Measurements from ENCODE around the gene LMO2.

The LMO2 gene

DNA sequence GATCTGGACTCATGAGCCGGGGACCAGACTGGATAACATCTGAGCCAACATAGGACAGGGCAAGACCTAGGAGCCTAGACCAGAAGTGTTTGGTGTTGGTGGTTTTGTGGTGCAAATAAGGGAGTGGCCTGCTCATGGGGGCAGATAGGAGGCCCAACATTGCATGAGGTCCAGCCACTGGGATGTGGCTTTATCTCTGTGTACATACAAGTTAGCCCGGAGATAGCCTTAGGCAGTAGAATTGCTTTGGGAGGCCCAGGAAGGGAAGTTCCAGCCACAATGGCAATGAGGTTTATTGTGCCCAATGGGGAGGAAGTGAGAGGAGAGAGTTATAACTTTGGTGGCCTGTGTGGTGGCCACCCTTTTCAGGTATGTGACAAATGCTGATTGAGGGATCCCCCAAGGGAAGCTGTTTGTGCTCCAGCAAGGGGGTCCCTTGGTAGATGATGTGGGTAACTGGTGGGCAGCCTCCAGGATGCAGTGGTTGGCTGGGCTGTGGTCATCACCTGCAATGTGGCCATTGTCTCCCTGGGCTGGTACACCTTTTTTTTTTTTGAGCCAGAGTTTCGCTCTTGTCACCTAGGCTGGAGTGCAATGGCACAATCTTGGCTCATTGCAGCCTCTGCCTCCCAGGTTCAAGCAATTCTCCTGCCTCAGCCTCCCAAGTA lies 6.4 kb downstream of the LMO2 start:
- no peak for DNase-seq

DNA sequence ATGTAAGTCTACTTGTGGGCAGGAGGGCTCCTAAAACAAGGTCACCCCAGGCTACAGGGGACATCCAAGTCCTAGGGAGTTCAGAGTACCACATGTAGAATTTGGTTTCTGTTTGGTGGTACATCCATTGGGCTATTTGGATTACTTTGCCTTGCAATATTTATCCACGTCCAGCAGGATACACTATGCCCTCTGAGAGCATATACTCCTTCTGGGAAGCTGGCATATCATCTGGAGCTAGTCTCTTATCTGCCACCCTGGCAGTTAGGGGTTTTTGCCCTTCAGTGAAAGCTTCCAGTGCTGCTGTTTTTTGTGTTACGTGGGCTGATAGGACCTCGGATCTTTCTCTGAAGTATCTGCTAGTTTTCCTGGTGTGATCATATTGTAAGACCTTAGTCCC lies 7.3 kb downstream of the LMO2 start:
- no peak for DNase-seq

GRCh38 chr11:33884035-33884434 lies 7.8 kb downstream of the LMO2 start:
- DNase-seq, result no peak

GRCh38 chr11:33881651-33882503 lies 10.0 kb downstream of the LMO2 start:
- DNase-seq, result no peak

DNA sequence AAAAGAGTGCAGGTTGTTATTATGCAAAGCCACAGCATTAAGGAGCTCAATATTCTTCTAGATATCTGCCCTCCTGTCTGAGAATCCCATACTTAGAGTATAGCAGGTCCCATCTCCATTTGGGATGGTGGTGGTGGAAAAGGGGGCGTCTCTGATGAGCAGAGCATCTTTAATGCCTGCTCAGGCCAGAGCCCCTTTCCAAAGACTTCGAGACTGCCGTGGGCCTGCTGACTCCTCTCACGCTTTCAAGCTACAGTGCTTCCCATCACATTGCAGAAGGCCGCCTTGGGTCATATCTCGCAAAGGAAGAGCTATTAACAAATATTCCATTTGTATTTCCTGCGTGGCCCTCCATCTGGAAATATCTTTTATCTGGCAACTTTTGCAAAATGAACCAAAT lies 10.9 kb downstream of the LMO2 start:
- no peak for DNase-seq

DNA sequence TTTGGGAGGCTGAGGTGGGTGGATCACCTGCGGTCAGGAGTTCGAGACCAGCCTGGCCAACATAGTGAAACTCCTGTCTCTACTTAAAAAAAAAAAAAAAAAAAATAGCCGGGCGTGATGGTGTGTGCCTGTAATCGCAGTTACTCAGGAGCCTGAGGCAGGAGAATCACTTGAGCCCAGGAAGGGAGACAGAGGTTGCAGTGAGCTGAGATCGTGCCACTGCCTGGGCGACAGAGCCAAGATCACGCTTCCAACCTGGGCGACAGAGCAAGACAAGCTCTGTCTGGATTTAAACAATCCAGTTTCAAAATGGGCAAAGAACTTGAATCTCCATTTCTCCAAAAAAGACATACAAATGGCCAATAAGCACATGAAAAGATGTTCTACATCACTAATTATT lies 12.5 kb downstream of the LMO2 start:
- DNase-seq, result no peak

- no peak for DNase-seq
Observed at GRCh38 chr11:33877038-33877437, 14.8 kb downstream of the LMO2 start.

DNA sequence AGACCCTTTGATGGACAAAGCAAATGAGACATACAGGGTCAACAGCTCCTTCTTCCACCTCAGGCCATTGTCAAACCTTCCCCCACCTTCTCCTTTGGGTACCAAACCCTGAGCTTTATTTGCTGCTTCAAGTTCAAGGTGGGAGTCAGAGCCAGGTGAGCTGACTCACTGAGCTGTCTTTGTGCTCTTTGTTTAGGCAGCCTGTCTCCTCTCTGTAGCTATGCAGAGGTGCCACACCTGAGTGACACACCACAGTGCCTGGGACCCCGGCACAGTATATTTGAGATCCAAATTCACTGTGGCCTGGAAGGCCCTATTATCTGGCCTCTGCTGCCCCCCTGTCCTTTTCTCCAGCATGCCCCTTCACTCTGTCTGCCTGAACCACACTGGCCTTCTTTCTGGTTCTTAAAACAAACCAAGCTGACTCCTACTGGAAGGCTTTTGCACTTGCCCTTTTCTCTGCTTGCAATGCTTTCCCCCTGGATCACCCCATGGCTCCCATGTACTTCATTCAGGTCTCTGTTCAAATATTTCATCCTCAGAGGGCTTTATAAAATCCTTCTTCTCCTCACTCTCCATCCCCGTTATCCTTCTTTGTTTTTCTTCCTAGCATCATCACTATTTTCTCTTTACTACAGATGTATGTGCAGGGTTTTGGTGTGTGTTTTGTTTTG lies 16.1 kb downstream of the LMO2 start:
- DNase-seq, result no peak

GRCh38 chr11:33874910-33875490 lies 16.9 kb downstream of the LMO2 start:
- DNase-seq, result no peak

- DNase-seq, result no peak
Observed at GRCh38 chr11:33874433-33874832, 17.4 kb downstream of the LMO2 start.

DNA sequence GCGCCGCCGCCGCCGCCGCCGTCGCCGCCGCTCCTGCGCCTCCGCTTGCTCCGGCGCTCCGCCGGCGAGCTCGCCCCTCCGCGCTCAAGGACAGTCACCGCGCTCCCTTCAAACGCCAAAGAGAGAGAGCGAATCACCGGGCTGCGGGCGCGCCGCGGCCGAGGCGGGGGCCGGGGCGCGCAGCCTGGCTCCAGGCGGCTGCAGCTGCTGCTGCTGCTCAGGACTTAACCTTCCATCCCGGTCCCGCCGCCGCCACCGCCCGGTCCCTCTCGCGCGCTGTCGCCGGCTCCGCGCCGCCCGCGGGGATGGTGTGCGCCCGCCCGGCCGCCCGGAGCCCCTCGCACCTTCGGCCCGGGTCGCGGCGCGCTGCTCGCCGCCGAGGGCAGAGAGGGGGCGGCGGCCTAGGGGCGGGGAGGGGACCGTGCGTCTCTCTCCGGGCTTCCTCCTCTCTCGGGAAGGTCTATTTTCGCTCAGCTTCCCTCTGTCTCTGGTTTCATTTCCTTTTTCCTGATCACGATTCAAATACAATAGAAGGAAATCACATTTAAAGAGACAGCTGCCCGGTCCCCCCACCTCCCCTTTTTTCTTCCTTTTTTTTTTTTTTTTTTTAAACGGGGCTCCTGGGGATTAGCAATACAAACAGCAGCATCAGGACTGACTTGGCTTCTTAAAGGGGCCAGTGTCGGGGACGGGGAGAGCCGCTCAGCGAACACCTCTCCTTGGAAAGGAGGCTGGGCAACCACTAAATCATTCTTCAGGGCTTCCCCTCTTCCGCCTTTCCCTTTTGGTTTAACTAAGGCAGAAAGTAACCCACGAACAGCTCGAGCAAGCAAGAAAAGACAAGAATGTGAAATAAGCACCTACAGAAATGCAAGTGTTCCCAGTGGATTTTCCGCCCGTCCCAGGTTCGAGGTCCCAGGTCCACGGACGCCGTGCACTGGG lies 22.1 kb downstream of the LMO2 start:
- DNase-seq, result peak; percentile 65

DNA sequence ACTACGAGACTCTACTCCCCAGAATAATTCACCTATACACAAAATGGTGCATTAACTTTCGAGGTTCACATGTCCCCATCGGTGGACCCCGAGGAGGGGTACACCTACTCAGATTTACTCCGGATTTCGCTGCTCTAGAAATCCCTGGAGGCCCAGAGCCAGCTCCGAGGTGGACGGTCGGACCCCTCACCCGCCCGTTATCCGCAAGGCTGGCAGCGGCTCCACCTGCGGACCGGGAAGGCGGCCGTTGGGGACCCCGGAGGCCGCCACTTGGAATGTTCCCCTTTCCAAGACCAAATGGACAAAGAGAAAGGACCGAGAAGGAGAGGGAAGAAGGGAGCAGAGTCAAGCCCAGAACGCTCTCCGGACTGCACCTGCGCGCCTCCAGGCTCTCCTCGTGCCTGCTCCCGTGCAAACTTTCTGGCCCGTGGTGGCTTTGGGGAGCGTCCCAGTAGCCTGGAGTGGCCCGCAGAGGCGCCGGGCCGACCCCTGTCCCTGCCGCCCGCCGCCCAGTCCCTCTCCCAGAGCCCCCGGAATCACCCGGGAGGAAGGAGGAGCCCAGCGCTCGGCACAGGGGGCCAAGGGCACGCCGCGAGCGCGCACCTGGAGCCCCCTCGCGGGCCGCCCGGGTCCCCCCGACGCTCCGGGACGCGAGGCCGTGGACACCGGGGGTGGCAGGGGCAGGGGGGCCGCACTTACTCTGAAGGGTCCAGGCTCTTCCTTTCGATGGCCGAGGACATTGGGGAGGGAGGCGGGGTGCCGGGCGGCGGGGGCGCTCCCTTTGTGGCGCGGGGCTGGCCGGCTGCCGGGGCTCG lies 23.0 kb downstream of the LMO2 start:
- no peak for DNase-seq

- DNase-seq, result no peak
Observed at GRCh38 chr11:33867996-33868646, 23.8 kb downstream of the LMO2 start.

DNA sequence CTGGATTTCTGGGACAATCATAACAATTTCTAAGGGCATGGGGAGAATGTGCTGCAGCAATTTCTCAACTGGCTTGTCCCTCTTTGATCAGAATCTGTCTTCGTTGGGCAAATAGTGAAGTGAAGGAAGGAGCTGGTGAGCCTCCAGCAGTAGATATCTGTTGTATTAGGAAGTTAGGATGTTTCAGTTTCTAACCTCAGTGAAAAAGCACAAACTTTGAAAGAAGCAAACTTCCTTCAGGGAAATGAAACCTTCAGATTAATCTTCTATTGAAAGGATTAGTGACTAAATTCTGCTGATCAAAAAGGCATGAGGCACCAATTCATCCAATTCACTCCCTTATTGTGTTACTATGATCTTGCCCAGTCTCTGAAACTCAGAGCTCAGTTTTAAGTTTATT lies 24.3 kb downstream of the LMO2 start:
- no peak for DNase-seq

DNA sequence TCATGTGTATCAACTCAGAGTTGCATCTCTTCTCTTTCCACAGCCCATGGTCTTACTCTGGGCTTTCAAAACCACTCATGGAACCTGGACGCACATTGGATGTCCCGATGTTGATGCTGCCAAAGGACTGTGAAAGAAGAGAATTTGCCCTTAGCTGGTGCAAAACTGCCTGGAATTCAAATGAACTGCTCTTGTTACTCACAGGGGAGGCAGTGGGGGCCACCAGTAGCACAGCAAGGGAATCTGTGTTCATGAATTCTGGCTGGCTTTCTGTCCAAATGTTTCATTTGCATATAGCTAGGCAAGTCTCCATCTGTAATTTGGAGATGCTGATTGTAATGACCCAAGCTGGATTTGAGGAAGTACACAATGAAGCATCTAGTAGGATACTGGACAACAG lies 24.9 kb downstream of the LMO2 start:
- DNase-seq, result no peak

- no peak for DNase-seq
Observed at GRCh38 chr11:33864479-33864878, 27.4 kb downstream of the LMO2 start.

DNA sequence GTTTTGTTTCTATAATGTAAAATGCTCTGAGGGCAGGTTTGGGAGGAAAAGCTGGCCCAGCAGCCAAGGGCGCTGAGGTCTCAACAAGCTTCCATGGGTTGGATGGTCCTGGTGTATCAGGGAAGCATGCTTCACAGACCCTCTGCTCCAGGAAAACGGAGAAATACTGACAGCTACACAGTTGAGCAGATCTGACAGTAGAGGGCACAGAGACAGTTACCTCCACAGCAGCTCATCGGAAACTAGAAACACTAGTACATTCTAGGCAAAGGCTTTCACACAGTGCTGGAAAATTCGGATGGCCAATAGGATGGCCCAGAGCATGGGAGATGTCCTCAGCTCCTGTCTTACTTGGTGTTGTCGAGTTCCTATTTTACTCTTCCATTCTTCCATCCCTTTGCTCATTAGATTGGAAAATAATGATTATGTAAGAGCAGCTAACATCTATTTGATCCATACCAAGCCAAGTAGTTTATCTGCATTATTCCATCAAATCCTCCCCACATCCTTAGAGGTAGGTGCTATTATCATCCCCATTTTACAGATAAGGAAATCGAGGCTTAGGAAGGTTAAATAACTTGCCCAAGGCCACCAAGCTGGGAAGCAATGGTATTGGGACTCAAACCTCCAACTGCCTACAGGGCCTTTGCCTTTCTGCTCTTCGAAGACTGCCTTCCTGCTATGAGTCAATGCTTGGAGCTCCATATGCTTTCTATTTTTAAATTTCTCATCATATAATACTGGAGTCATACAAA lies 28.3 kb downstream of the LMO2 start:
- no peak for DNase-seq

DNA sequence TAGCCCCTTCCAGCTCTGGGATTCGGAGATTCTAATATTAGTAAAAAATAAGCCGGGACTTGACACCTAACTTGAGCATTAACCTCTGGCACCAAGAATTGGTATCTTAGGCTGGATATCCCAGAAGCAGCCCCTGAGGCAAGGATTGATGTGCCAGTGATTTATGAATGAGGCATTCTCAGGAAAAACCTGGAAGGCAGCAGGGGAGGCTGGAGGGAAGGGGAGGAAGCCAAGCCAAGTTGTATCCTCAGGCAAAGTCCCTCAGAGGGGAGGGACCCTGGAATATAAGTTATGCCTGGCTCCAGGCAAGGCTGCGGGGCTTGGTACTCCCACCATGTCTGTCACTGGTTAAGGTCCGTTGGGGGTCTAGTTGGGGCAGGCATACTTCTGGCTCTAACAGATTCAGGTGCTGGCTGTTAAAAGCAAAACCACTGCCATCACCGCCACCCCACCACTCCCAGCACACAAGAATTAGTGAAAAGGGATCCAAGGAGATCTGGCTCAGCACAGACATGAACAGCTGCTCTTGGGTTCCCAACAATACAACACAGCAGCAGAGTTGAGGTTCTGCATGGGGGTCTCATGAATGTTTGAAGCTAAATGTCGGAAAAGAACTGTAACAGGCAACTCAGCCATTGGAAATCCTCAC lies 29.8 kb downstream of the LMO2 start:
- DNase-seq, result no peak

GRCh38 chr11:33861386-33861785 lies 30.5 kb downstream of the LMO2 start:
- no peak for DNase-seq

- DNase-seq, result no peak
Observed at GRCh38 chr11:33860926-33861325, 30.9 kb downstream of the LMO2 start.
